ENCODE results near the gene DIO3.

DIO3 gene

DNA sequence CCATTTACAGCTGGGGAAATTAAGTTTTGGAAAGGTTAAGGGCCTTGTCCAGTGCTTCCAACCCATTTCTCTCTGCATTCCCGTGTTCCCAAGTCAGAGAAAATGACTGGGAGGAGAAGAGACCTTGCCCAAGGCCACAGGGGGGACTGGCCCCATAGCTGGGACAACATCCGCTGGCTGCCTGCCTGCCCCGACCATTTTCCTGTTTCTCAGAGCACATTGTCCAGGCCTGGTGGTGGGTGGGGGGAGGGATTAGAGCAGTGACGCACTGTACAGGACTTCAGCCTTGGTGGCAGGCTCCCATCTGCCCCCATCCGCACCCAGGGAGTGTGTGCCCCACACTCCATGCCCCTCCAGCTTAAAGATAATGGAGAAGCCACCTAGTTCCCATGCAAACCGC, 27.7 kb downstream of the DIO3 start:
- TF ChIP-seq EGR1 (IDR thresholded peaks at IDR 0.05) (no peak), TEAD4 (IDR thresholded peaks at IDR 0.05) (no peak), FOXM1 (IDR thresholded peaks at IDR 0.05; ENCODE audit: borderline replicate concordance, low read depth) (no peak), MAX (IDR thresholded peaks at IDR 0.05) (no peak), TAF1 (IDR thresholded peaks at IDR 0.05; ENCODE audit: low read depth) (no peak), CEBPB (IDR thresholded peaks at IDR 0.05) (no peak), CREB1 (IDR thresholded peaks at IDR 0.05; ENCODE audit: low read depth) (no peak)

DNA sequence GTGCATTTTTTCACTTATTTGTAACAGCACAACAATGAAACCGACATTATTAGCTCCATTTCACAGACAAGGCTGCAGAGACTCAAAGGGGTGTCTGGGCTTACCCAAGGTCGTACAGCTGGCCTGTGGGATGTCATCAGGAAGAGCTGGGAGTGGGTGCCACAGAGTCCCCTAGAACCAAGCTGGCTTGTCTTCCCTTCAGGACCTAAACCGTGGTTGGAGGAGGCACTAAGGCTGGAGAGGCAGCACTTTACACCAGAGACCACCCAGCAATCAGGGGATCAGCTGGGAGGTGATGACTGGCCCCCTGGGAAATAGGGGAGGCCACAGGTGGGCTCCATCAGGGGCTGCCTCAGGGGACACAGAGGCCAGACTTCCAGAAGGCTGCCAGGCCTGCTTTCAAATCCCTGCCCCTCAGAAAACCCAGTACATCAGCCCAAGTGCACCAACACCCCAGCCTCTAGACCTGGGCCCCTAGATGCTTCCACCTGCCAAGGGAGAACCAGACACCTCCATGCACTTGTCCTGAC, 28.3 kb downstream of the DIO3 start:
- TF ChIP-seq EP300 (IDR thresholded peaks at IDR 0.05; ENCODE audit: borderline replicate concordance) (no peak), CEBPB (IDR thresholded peaks at IDR 0.05) (no peak), NFIC (IDR thresholded peaks at IDR 0.05) (no peak), TEAD4 (IDR thresholded peaks at IDR 0.05) (no peak), CREB1 (IDR thresholded peaks at IDR 0.05; ENCODE audit: low read depth) (no peak), RAD21 (IDR thresholded peaks at IDR 0.05; ENCODE audit: low read depth) (no peak)

DNA sequence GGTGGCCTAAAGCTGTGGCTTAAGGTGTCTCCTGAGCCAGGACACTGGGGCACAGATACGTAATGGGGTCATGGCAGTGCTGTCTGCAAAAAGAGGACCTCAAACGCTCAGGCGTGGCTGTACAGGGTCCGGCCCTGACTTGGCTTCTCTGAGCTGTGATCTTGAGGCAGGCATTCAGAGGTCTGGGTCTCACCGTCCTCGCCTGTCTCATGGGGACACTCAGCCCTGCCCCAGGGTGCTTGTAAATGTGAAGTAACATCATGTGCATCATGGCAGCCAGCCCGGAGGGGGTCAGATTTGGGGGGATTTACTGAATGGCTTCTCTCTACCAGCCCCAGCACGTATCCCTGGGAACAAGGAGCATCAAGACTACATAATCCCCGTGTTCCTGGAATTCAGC, 28.8 kb downstream of the DIO3 start:
- TF ChIP-seq REST (IDR thresholded peaks at IDR 0.05; ENCODE audit: low read depth) (no peak), FOXM1 (IDR thresholded peaks at IDR 0.05; ENCODE audit: borderline replicate concordance, low read depth) (no peak), CEBPB (IDR thresholded peaks at IDR 0.05) (no peak), RAD21 (IDR thresholded peaks at IDR 0.05; ENCODE audit: low read depth) (no peak), CREB1 (IDR thresholded peaks at IDR 0.05; ENCODE audit: low read depth) (no peak), TAF1 (IDR thresholded peaks at IDR 0.05; ENCODE audit: low read depth) (no peak), TCF12 (IDR thresholded peaks at IDR 0.05; ENCODE audit: low read depth) (no peak), TEAD4 (IDR thresholded peaks at IDR 0.05) (no peak), ZBTB7A (IDR thresholded peaks at IDR 0.05; ENCODE audit: low read depth) (no peak), USF1 (IDR thresholded peaks at IDR 0.05) (no peak), EP300 (IDR thresholded peaks at IDR 0.05; ENCODE audit: borderline replicate concordance) (no peak), YY1 (IDR thresholded peaks at IDR 0.05; ENCODE audit: low read depth) (no peak), MAX (IDR thresholded peaks at IDR 0.05) (no peak), NFIC (IDR thresholded peaks at IDR 0.05) (no peak), EGR1 (IDR thresholded peaks at IDR 0.05) (no peak)

GRCh38 chr14:101590616-101591015, 29.3 kb downstream of the DIO3 start:
- TF ChIP-seq TEAD4 (IDR thresholded peaks at IDR 0.05) (no peak), EGR1 (IDR thresholded peaks at IDR 0.05) (no peak), NFIC (IDR thresholded peaks at IDR 0.05) (no peak), REST (IDR thresholded peaks at IDR 0.05; ENCODE audit: low read depth) (no peak), TAF1 (IDR thresholded peaks at IDR 0.05; ENCODE audit: low read depth) (no peak), FOXM1 (IDR thresholded peaks at IDR 0.05; ENCODE audit: borderline replicate concordance, low read depth) (no peak), USF1 (IDR thresholded peaks at IDR 0.05) (no peak), CEBPB (IDR thresholded peaks at IDR 0.05) (no peak), RAD21 (IDR thresholded peaks at IDR 0.05; ENCODE audit: low read depth) (no peak), YY1 (IDR thresholded peaks at IDR 0.05; ENCODE audit: low read depth) (no peak)

- TF ChIP-seq FOXM1 (IDR thresholded peaks at IDR 0.05; ENCODE audit: borderline replicate concordance, low read depth) (no peak), CREB1 (IDR thresholded peaks at IDR 0.05; ENCODE audit: low read depth) (no peak), TAF1 (IDR thresholded peaks at IDR 0.05; ENCODE audit: low read depth) (no peak), ZBTB7A (IDR thresholded peaks at IDR 0.05; ENCODE audit: low read depth) (no peak)
Observed at GRCh38 chr14:101591121-101591520, 29.8 kb downstream of the DIO3 start.

DNA sequence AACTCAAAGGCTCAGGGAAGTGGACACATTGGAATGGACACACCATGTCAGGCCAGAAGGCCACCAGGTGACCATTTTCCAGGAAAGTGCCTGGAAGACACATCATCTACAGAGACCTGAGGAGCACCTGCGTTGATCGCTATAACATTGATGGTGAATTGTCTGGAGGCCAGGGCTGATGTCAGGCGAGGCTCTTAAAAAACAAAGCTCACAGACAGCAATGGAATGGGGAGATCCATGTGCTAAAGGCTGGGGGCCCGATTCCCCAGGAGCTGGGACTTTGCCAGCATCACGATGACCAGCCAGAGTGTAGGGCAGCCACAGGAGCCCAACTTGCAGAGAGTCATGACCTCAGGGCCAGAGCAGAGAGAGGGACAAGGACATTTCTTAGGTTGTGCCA, 30.3 kb downstream of the DIO3 start:
- no peak for TF ChIP-seq MAX (IDR thresholded peaks at IDR 0.05)
- no peak for TF ChIP-seq EP300 (IDR thresholded peaks at IDR 0.05; ENCODE audit: borderline replicate concordance)
- TF ChIP-seq TEAD4 (IDR thresholded peaks at IDR 0.05): no peak
- TF ChIP-seq YY1 (IDR thresholded peaks at IDR 0.05; ENCODE audit: low read depth): no peak
- no peak for TF ChIP-seq USF1 (IDR thresholded peaks at IDR 0.05)
- no peak for TF ChIP-seq CEBPB (IDR thresholded peaks at IDR 0.05)
- no peak for TF ChIP-seq CREB1 (IDR thresholded peaks at IDR 0.05; ENCODE audit: low read depth)
- no peak for TF ChIP-seq NFIC (IDR thresholded peaks at IDR 0.05)
